ENCODE measurements around the gene DEPDC1B.
"Not testable (repeated sequence)": the region's sequence is repeated elsewhere in the genome, so short reads cannot be mapped to it uniquely, and the experiment has no call there.

The DEPDC1B gene

GRCh38 chr5:60699609-60700415 is at the start of gene DEPDC1B:
DEPDC1B (minus strand) TSS chr5:60700166; CDS start chr5:60700093, 73 bp downstream.
- peak; percentile 95 for DNase-seq

- no peak for DNase-seq
Observed at GRCh38 chr5:60744682-60745081, 44.7 kb upstream of the DEPDC1B start.

- DNase-seq, result no peak
Observed at GRCh38 chr5:60743511-60744314, 43.7 kb upstream of the DEPDC1B start.

- DNase-seq, result no peak
Observed at GRCh38 chr5:60740322-60740721, 40.4 kb upstream of the DEPDC1B start.

GRCh38 chr5:60738933-60739332 is 39.0 kb upstream of the DEPDC1B start:
- DNase-seq, result no peak

GRCh38 chr5:60738461-60738860 is 38.5 kb upstream of the DEPDC1B start:
- DNase-seq, result no peak

GRCh38 chr5:60730858-60731257 is 30.9 kb upstream of the DEPDC1B start:
- not testable (repeated sequence) for DNase-seq

GRCh38 chr5:60727033-60727679 is 27.2 kb upstream of the DEPDC1B start:
- DNase-seq, result no peak

- no peak for DNase-seq
Observed at GRCh38 chr5:60724126-60724525, 24.2 kb upstream of the DEPDC1B start.

- DNase-seq, result no peak
Observed at GRCh38 chr5:60722416-60722815, 22.4 kb upstream of the DEPDC1B start.

- DNase-seq, result no peak
Observed at GRCh38 chr5:60719329-60719728, 19.4 kb upstream of the DEPDC1B start.

- DNase-seq, result no peak
Observed at GRCh38 chr5:60718166-60718892, 18.4 kb upstream of the DEPDC1B start.

- DNase-seq, result not testable (repeated sequence)
Observed at GRCh38 chr5:60715201-60715928, 15.4 kb upstream of the DEPDC1B start.

- DNase-seq, result no peak
Observed at GRCh38 chr5:60712950-60713349, 13.0 kb upstream of the DEPDC1B start.

GRCh38 chr5:60711892-60712291 is 11.9 kb upstream of the DEPDC1B start:
- not testable (repeated sequence) for DNase-seq

GRCh38 chr5:60710362-60710761 is 10.4 kb upstream of the DEPDC1B start:
- DNase-seq, result no peak

GRCh38 chr5:60705144-60705543 is 5.2 kb upstream of the DEPDC1B start:
- DNase-seq, result no peak

GRCh38 chr5:60703944-60704343 is 4.0 kb upstream of the DEPDC1B start:
- no peak for DNase-seq

- no peak for DNase-seq
Observed at GRCh38 chr5:60701321-60701968, 1.5 kb upstream of the DEPDC1B start.

GRCh38 chr5:60700416-60700757 is 421 bp upstream of the DEPDC1B start:
- DNase-seq, result no peak

GRCh38 chr5:60699288-60699608 is 718 bp downstream of the DEPDC1B start:
- no peak for DNase-seq

- DNase-seq, result no peak
Observed at GRCh38 chr5:60698336-60698735, 1.6 kb downstream of the DEPDC1B start.

Data from right forelimb (tissue), 1 donor.